ENCODE measurements around the gene TESMIN.

The TESMIN gene

DNA sequence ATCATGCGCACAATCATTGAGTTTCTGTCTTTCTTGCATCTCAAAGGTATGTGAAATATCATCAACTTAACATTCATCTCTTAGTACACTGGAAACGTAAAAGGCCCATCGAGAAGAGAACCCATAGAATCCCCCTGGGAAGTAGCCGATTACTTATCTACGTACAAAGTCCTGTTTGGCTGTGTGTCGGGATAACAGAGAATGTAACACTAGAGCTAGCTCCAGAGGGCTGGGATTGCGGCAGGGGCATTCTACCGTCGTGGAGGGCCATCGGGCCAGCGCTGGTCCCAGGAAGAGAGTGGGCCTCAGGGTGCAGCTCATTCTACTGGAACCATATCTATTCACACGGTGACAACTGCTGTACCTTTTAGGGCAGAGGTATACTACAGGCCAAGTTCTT is 62.4 kb downstream of the TESMIN start:
- DNase-seq (ENCODE audit: insufficient read length, low spot score) (no peak), FAIRE-seq (no peak)
- TF ChIP-seq POLR2AphosphoS5 (IDR thresholded peaks at IDR 0.05; ENCODE audit: low read depth, low read length) (no peak), POU2F2 (IDR thresholded peaks at IDR 0.05; ENCODE audit: low read depth, low read length) (no peak), TAF1 (IDR thresholded peaks at IDR 0.05; ENCODE audit: low read depth, low read length) (no peak)

DNA sequence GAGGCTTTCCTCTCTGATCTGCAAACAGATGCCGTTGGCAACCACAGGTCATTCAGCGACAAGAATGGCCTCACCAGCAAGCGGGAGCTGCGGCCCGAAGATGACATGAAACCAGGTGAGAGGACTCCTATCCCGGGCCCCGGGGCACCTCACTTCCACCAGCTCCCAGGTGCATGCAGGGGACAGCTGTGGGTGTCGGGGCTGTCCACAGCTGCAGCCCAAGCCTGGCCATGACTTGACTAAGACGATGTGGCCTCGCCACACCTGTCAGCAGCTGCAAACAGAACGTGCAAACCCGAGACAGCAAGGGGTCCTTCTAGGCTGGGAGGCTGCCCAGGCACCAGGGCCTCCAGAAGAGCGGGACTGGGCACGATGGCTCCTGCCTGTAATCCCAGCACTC is 63.3 kb downstream of the TESMIN start:
- no peak for DNase-seq (ENCODE audit: insufficient read length, low spot score)
- no peak for FAIRE-seq
- TF ChIP-seq TAF1 (IDR thresholded peaks at IDR 0.05; ENCODE audit: low read depth, low read length) (no peak), POLR2AphosphoS5 (IDR thresholded peaks at IDR 0.05; ENCODE audit: low read depth, low read length) (no peak), PAX5 (IDR thresholded peaks at IDR 0.05; ENCODE audit: insufficient read depth, low read length, severe bottlenecking) (no peak), POLR2A (IDR thresholded peaks at IDR 0.05; ENCODE audit: low read depth, low read length) (no peak)

DNA sequence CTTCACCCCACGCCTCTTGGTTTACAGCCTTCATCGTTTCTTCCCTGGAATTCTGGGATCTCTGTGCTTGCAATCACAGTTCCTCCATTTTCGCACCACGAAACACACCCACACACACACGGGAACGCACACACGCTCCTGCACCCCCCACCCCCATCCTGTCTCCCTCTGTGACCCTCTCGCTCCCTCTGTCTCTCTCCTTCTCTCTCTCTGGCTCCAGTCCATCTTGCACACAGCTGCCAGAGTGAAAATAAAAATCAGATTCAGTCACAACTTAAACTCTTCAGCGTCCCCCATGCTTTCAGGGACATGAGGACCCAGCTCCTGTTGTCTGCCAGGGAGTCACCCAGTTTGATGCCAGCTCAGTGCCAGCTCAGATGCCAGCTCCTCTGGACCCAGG is 64.0 kb downstream of the TESMIN start:
- DNase-seq (ENCODE audit: insufficient read length, low spot score) (no peak), FAIRE-seq (no peak)
- no peak for TF ChIP-seq POU2F2 (IDR thresholded peaks at IDR 0.05; ENCODE audit: low read depth, low read length)
- TF ChIP-seq POLR2AphosphoS5 (IDR thresholded peaks at IDR 0.05; ENCODE audit: low read depth, low read length), result no peak
- no peak for TF ChIP-seq POLR2A (IDR thresholded peaks at IDR 0.05; ENCODE audit: low read depth, low read length)
- no peak for TF ChIP-seq SPI1 (IDR thresholded peaks at IDR 0.05; ENCODE audit: low read depth, low read length)
- TF ChIP-seq PAX5 (IDR thresholded peaks at IDR 0.05; ENCODE audit: insufficient read depth, low read length, severe bottlenecking), result no peak
- no peak for TF ChIP-seq TAF1 (IDR thresholded peaks at IDR 0.05; ENCODE audit: low read depth, low read length)

DNA sequence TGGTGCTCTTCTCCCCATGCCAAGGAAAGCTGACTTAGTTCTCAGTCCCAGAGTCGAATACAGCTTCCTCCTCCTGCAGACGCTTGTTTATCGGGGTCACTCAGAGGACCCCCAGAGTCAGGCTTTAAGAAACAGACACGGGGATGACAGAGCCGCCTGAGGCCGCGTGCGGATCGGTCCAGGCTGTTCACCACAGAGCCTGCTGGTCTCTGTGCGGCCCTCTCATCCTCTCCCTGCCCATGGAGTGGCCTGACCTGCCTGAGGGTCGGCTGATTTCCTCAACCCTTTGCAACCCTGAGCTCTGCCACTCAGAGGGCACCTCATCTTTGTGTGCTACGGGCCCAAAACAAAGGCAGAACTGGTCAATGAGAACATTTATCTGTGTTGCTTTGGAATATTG is 64.8 kb downstream of the TESMIN start:
- FAIRE-seq, result no peak
- no peak for DNase-seq (ENCODE audit: insufficient read length, low spot score)
- TF ChIP-seq TAF1 (IDR thresholded peaks at IDR 0.05; ENCODE audit: low read depth, low read length) (no peak), SPI1 (IDR thresholded peaks at IDR 0.05; ENCODE audit: low read depth, low read length) (no peak)

DNA sequence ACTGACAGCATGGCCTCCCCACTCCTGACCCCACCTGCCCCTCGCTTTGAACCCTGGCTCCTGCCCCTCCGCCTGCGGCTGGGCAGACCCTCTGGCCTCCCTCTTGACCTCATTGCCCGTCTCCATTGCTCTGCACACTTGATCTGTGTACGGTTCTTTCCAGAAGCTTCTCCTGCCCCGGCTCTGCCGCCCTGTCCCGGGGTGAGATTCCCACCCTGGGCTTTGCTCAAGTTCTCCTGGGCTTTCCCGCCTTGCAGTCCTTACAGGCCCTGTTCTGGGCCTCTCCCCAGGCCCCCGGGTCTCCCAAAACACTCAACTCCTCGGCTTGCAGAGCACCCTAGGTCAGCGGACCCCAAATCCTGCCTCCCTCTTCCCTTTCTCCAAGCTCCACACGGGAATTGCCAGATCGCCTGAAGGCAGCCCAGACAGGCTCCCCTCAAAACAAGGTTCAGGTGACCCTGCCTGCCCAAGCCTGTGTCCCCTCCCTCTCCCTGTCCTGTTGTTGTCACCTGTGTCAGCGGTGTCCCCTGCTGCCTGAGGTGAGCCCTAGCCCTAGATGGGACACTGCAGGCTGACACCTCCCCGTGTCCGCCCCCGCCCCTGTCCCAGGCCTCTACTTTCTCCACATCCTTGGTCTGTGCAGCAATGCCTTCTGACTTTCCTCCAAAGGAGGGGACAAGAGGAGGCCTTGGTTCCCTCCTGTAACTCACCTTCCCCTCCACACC is 65.5 kb downstream of the TESMIN start:
- DNase-seq (ENCODE audit: insufficient read length, low spot score) (no peak), FAIRE-seq (no peak)
- TF ChIP-seq POLR2A (IDR thresholded peaks at IDR 0.05; ENCODE audit: low read depth, low read length) (no peak), POLR2AphosphoS5 (IDR thresholded peaks at IDR 0.05; ENCODE audit: low read depth, low read length) (no peak), SPI1 (IDR thresholded peaks at IDR 0.05; ENCODE audit: low read depth, low read length) (no peak), TAF1 (IDR thresholded peaks at IDR 0.05; ENCODE audit: low read depth, low read length) (no peak), PAX5 (IDR thresholded peaks at IDR 0.05; ENCODE audit: insufficient read depth, low read length, severe bottlenecking) (no peak), POU2F2 (IDR thresholded peaks at IDR 0.05; ENCODE audit: low read depth, low read length) (no peak)

DNA sequence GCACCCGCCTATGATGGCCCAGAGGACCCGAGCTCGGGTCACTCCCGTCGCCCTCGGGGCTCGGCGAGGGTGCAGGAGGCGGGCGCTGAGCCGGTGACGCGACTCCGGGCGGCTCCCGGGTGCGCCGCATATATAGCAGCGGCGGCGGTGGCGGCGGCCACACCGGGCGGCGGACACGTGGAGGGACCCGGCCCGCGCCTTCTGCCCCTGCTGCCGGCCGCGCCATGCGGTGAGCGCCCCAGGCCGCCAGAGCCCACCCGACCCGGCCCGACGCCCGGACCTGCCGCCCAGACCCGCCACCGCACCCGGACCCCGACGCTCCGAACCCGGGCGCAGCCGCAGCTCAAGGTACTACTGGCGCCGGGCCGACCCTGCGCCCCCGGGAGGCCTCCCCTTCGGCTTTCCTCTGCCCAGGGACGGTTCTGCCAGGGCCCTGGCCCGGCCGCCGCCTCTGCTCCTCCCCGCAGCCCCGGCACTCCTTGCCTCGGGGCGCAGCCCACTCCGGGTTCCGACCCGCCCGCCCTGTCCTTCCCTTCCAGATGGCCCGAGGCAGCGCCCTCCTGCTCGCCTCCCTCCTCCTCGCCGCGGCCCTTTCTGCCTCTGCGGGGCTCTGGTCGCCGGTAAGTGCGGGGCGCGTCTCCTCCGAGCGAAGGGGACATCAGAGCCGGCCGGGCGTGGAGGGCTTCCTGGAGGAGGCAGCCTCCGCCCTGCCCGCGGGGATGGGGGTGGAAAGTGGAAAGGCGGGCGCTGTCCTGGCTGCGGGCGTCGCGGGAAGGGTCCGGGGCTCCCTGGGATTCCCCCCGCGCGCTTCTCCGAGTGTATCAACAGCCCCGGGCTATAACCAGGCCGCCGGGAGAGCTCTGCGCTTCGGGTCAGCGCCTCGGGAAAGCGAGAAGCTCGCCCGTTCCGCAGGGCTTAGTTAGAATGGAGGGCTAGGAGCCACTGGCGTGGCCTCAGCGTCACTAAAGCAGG is 66.6 kb downstream of the TESMIN start, which contains the start of gene GAL:
Gene GAL (plus strand): TSS at position 160 of the 972 bp plus-strand sequence. CDS start 380 bp downstream, at position 540.
- no peak for FAIRE-seq
- no peak for TF ChIP-seq POU2F2 (IDR thresholded peaks at IDR 0.05; ENCODE audit: low read depth, low read length)
- TF ChIP-seq TAF1 (IDR thresholded peaks at IDR 0.05; ENCODE audit: low read depth, low read length), result no peak
- no peak for TF ChIP-seq SPI1 (IDR thresholded peaks at IDR 0.05; ENCODE audit: low read depth, low read length)
- no peak for TF ChIP-seq POLR2AphosphoS5 (IDR thresholded peaks at IDR 0.05; ENCODE audit: low read depth, low read length)
- no peak for TF ChIP-seq POLR2A (IDR thresholded peaks at IDR 0.05; ENCODE audit: low read depth, low read length)
- TF ChIP-seq PAX5 (IDR thresholded peaks at IDR 0.05; ENCODE audit: insufficient read depth, low read length, severe bottlenecking), result no peak
- no peak for DNase-seq (ENCODE audit: insufficient read length, low spot score)

DNA sequence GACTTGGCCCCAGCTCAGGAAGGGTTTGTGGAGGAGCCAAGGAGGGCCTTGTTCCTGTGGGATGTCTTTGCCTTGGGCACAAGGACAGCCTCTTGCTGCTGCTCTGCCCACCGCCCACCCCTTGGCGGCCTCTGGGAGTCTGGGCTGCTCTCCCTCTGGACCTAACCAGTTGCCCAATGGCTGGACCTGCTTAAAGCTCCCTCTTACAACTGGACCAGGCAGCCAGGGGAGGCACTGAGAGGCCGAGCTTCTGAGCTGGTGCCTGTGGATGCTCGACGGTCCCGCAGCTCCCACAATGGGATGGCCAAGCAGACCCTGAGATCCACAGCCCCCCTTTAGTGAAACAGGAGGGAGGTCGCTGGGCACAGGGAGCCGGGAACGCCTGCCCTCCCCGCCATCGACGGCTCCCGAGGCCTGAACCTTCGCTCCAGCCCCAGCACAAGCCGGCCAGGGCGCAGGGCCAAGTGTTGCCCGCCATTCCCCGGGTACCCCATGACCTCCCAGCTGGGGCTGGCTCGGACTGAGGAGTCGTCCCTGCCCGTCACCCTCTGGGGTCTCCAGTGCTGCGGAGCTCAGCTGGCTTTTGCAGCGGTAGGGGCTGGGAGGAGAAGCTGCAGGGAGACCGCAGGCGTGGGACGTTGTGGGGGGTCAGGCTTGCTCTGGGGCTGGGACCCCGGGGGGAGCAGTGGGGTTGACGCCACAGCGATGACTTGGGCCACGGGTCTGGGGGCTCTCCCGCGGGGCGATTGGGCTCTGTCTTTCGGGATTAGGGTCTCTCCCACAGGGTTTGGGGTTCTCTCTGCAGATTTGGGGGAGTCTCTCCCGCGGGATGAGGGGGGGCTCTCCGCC is 67.6 kb downstream of the TESMIN start:
- FAIRE-seq, result no peak
- TF ChIP-seq SPI1 (IDR thresholded peaks at IDR 0.05; ENCODE audit: low read depth, low read length) (no peak), POLR2AphosphoS5 (IDR thresholded peaks at IDR 0.05; ENCODE audit: low read depth, low read length) (no peak), POLR2A (IDR thresholded peaks at IDR 0.05; ENCODE audit: low read depth, low read length) (no peak), PAX5 (IDR thresholded peaks at IDR 0.05; ENCODE audit: insufficient read depth, low read length, severe bottlenecking) (no peak), POU2F2 (IDR thresholded peaks at IDR 0.05; ENCODE audit: low read depth, low read length) (no peak), TAF1 (IDR thresholded peaks at IDR 0.05; ENCODE audit: low read depth, low read length) (no peak)
- DNase-seq (ENCODE audit: insufficient read length, low spot score), result no peak

DNA sequence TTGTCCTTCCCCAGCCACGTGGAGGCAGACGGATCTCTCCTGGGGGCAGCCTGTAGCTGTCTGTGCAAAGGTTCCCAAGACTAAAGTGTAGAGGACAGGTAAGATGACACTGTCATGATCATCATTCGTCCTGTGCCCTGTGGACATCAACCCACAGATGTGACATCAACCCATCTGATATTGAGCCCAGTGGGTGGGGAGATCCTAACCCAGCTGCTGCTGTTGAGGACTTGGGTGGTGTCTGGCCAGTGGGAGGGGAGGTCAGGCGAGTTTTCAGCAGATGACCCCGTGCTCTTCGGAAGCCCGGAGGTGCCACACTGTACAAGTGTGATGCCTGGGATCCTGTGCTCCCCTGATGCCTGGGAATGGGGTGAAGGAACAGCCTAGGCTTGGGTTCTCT is 68.2 kb downstream of the TESMIN start:
- FAIRE-seq (no peak), DNase-seq (ENCODE audit: insufficient read length, low spot score) (no peak)

DNA sequence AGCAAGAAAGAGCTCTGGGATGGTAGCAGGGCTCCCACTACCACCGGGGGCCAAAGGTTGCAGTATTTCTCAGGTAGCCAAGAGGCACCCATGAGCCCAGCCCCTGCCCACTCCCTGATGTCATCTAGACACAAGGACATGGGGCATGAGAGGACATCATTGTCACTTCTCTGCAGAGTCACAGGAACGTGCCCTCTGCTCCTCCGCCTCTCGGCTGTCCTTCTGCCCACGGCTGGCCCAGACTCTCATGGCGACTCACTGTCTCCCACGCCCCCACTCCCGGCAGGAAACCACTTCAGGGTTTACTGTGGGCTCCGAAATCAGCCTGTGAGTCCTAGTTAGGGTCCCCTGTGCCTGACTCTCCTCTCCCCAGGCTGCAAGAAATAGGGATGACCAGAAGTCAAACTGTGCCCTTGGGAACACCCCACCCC is 68.8 kb downstream of the TESMIN start:
- FAIRE-seq (no peak), DNase-seq (ENCODE audit: insufficient read length, low spot score) (no peak)
- no peak for TF ChIP-seq POLR2AphosphoS5 (IDR thresholded peaks at IDR 0.05; ENCODE audit: low read depth, low read length)
- no peak for TF ChIP-seq PAX5 (IDR thresholded peaks at IDR 0.05; ENCODE audit: insufficient read depth, low read length, severe bottlenecking)
- TF ChIP-seq TAF1 (IDR thresholded peaks at IDR 0.05; ENCODE audit: low read depth, low read length), result no peak
- TF ChIP-seq POU2F2 (IDR thresholded peaks at IDR 0.05; ENCODE audit: low read depth, low read length), result no peak
- no peak for TF ChIP-seq SPI1 (IDR thresholded peaks at IDR 0.05; ENCODE audit: low read depth, low read length)
- TF ChIP-seq POLR2A (IDR thresholded peaks at IDR 0.05; ENCODE audit: low read depth, low read length), result no peak

More for the DNA sequence above, 68.2 kb downstream of the TESMIN start:
- TF ChIP-seq PAX5 (IDR thresholded peaks at IDR 0.05; ENCODE audit: insufficient read depth, low read length, severe bottlenecking) (no peak), SPI1 (IDR thresholded peaks at IDR 0.05; ENCODE audit: low read depth, low read length) (no peak)
